H9 (cell line): ENCODE results near the gene PDZD7. TPM values are rescaled to one million over a fixed set of nuclear protein-coding genes. Genes with fewer than 3 reads are reported as not detected.

Experiments used
- DNase-seq: peaks from one replicate; pipeline ENCODE4 v3.0.0-alpha.2; 2017
- H2AFZ ChIP-seq: one replicate; pipeline ENCODE4 v1.6.1; 2013; ENCODE audit warnings: mild to moderate bottlenecking, low read length, control low read depth, moderate library complexity
- H2AK5ac ChIP-seq: 2 replicates; pipeline ENCODE4 v1.6.1; 2013; ENCODE audit warnings: low read length, control low read depth, mixed read lengths; ENCODE audit not compliant: insufficient read length
- H2BK120ac ChIP-seq: one replicate; pipeline ENCODE4 v1.6.1; 2013; ENCODE audit warnings: low read depth, mild to moderate bottlenecking, low read length, control low read depth, inconsistent platforms; ENCODE audit not compliant: poor library complexity, severe bottlenecking
- H2BK12ac ChIP-seq: 2 replicates; pipeline ENCODE4 v1.6.1; 2013; ENCODE audit warnings: low read length, control low read depth, mixed read lengths, low read depth; ENCODE audit not compliant: insufficient read length
- H2BK15ac ChIP-seq: 2 replicates; pipeline ENCODE4 v1.6.1; 2013; ENCODE audit warnings: low read depth, low read length, control low read depth
- H2BK20ac ChIP-seq: one replicate; pipeline ENCODE4 v1.6.1; 2013; ENCODE audit warnings: low read depth, mild to moderate bottlenecking, low read length, control low read depth, inconsistent platforms; ENCODE audit not compliant: poor library complexity, severe bottlenecking
- H2BK5ac ChIP-seq: 2 replicates; pipeline ENCODE4 v1.6.1; 2013; ENCODE audit warnings: low read length, control low read depth, mixed read lengths; ENCODE audit not compliant: insufficient read length
- H3K14ac ChIP-seq: 2 replicates; pipeline ENCODE4 v1.6.1; 2013; ENCODE audit warnings: low read length, control low read depth; ENCODE audit not compliant: insufficient read depth
- H3K18ac ChIP-seq: 2 replicates; pipeline ENCODE4 v1.6.1; 2013; ENCODE audit warnings: low read depth, mild to moderate bottlenecking, mixed read lengths, low read length, control low read depth; ENCODE audit not compliant: insufficient read length
- H3K23ac ChIP-seq: 2 replicates; pipeline ENCODE4 v1.6.1; 2013; ENCODE audit warnings: low read length, control low read depth, mixed read lengths, low read depth; ENCODE audit not compliant: insufficient read length
- H3K23me2 ChIP-seq: 2 replicates; pipeline ENCODE4 v1.6.1; 2013; ENCODE audit warnings: low read depth, mild to moderate bottlenecking, mixed read lengths, low read length, control low read depth; ENCODE audit not compliant: insufficient read length, poor library complexity, severe bottlenecking
- H3K27ac ChIP-seq: 2 replicates; pipeline ENCODE4 v1.5.1; 2013; ENCODE audit warnings: low read length, control low read depth, mixed read lengths, low read depth; ENCODE audit not compliant: insufficient read length
- H3K27me3 ChIP-seq: 2 replicates; pipeline ENCODE4 v1.6.1; 2013; ENCODE audit warnings: low read length, control low read depth, inconsistent platforms; ENCODE audit not compliant: insufficient read depth
- H3K4ac ChIP-seq: 2 replicates; pipeline ENCODE4 v1.6.1; 2013; ENCODE audit warnings: low read depth, mild to moderate bottlenecking, control low read depth, inconsistent platforms, low read length, moderate library complexity
- H3K4me1 ChIP-seq: 2 replicates; pipeline ENCODE4 v1.6.1; 2013; ENCODE audit warnings: low read length, control low read depth, inconsistent platforms; ENCODE audit not compliant: insufficient read depth
- H3K4me2 ChIP-seq: 2 replicates; pipeline ENCODE4 v1.6.1; 2013; ENCODE audit warnings: low read length, control low read depth, mixed read lengths; ENCODE audit not compliant: insufficient read length, insufficient read depth
- H3K56ac ChIP-seq: 2 replicates; pipeline ENCODE4 v1.6.1; 2013; ENCODE audit warnings: low read depth, mild to moderate bottlenecking, mixed read lengths, low read length, control low read depth; ENCODE audit not compliant: insufficient read length
- H3K79me1 ChIP-seq: 2 replicates; pipeline ENCODE4 v1.6.1; 2013; ENCODE audit warnings: low read depth, mild to moderate bottlenecking, moderate library complexity, low read length, control low read depth, inconsistent platforms; ENCODE audit not compliant: insufficient read depth, poor library complexity, severe bottlenecking
- H3K79me2 ChIP-seq: 2 replicates; pipeline ENCODE4 v1.6.1; 2013; ENCODE audit warnings: low read length, control low read depth, inconsistent platforms; ENCODE audit not compliant: insufficient read depth
- H3K9ac ChIP-seq: 2 replicates; pipeline ENCODE4 v1.6.1; 2013; ENCODE audit warnings: low read length, control low read depth, mixed read lengths; ENCODE audit not compliant: insufficient read length; ENCODE audit errors: extremely low read depth
- H3K9me3 ChIP-seq: one replicate; pipeline ENCODE4 v1.6.1; 2013; ENCODE audit warnings: low read depth, low read length, inconsistent platforms; ENCODE audit not compliant: control insufficient read depth
- H3T11ph ChIP-seq: one replicate; pipeline ENCODE4 v1.6.1; 2013; ENCODE audit warnings: mild to moderate bottlenecking, low read length, control low read depth, inconsistent platforms
- H4K20me1 ChIP-seq: one replicate; pipeline ENCODE4 v1.6.1; 2013; ENCODE audit not compliant: control insufficient read depth, insufficient read length, insufficient read depth
- H4K5ac ChIP-seq: 2 replicates; pipeline ENCODE4 v1.6.1; 2013; ENCODE audit warnings: low read depth, mild to moderate bottlenecking, mixed read lengths, low read length, control low read depth; ENCODE audit not compliant: insufficient read length
- H4K8ac ChIP-seq: replicated peaks from 2 replicates; pipeline ENCODE4 v1.6.1; 2013; ENCODE audit warnings: low read length, control low read depth, mixed read lengths, low read depth; ENCODE audit not compliant: insufficient read length
- H4K91ac ChIP-seq: 2 replicates; pipeline ENCODE4 v1.6.1; 2013; ENCODE audit warnings: low read depth, mild to moderate bottlenecking, moderate library complexity, mixed read lengths, low read length, control low read depth; ENCODE audit not compliant: insufficient read length
- H3K27ac Mint-ChIP-seq, 3 experiments: 2 replicates in 2 of 3; 3 replicates in 1 of 3; pipeline ENCODE4 v1.8.0; 2020 to 2021; ENCODE audit warnings: mixed read lengths in 3 of 3, mild to moderate bottlenecking in 1 of 3, moderate library complexity in 1 of 3
- H3K27me3 Mint-ChIP-seq: 2 replicates; pipeline ENCODE4 v1.8.0; 2021; ENCODE audit warnings: low read depth, mild to moderate bottlenecking, moderate library complexity, mixed read lengths
- H3K36me3 Mint-ChIP-seq, 3 experiments: 2 replicates in 2 of 3; 3 replicates in 1 of 3; pipeline ENCODE4 v1.8.0; 2020 to 2021; ENCODE audit warnings: low read depth in 3 of 3, mixed read lengths in 3 of 3; ENCODE audit not compliant: insufficient read depth in 1 of 3
- H3K4me1 Mint-ChIP-seq, 2 experiments: 2 replicates each; pipeline ENCODE4 v1.8.0; 2020; ENCODE audit warnings: mixed read lengths in 2 of 2
- H3K4me3 Mint-ChIP-seq, 2 experiments: 2 replicates in 1 of 2; 3 replicates in 1 of 2; pipeline ENCODE4 v1.8.0; 2020 to 2021; ENCODE audit warnings: mild to moderate bottlenecking in 2 of 2, mixed read lengths in 2 of 2, moderate library complexity in 1 of 2
- H3K9me3 Mint-ChIP-seq, 2 experiments: 2 replicates in 1 of 2; 3 replicates in 1 of 2; pipeline ENCODE4 v1.8.0; 2020; ENCODE audit warnings: mild to moderate bottlenecking in 2 of 2, mixed read lengths in 2 of 2, moderate library complexity in 1 of 2
- WGBS: extraction: QIAGEN DNeasy Blood & Tissue Kit; methylation state at CpG from one replicate; pipeline ENCODE4 v1.1.7; 2013; ENCODE audit warnings: missing lambda C conversion rate, low lambda C conversion rate, mixed read lengths; ENCODE audit not compliant: insufficient read length; ENCODE audit errors: extremely low coverage; 5-methylcytosine and 5-hydroxymethylcytosine counted together
- total RNA-seq: library from RNA; stranded (reverse); gene quantifications from 2 replicates; pipeline ENCODE4 v1.2.1, GENCODE V29; 2021
- TF ChIP-seq, protein P1 (sequence below): fragments of 200-600 bp; sonication (generic); conservative IDR thresholded peaks from 3 replicates; pipeline ENCODE4 v1.8.0; 2021; ENCODE audit warnings: antibody characterized with exemption, mild to moderate bottlenecking

The PDZD7 gene
- total RNA-seq, 1 experiment from 2014 or later, result 2.0 TPM

GRCh38 chr10:101020427-101021075, 10.4 kb downstream of the PDZD7 start:
- no peak overlapping the region for H2AFZ ChIP-seq
- peaks cover 65% of the 10 kb centered on the region for H3K27me3 Mint-ChIP-seq

More at GRCh38 chr10:101020427-101021075, 10.4 kb downstream of the PDZD7 start:
- Mint-ChIP-seq H3K36me3 (no peaks in the 10 kb centered on the region), H3K27ac (no peak overlapping the region), H3K9me3 (no peaks in the 10 kb centered on the region), H3K4me3 (no peak overlapping the region), H3K4me1 (peaks cover 10 to 19% of the 10 kb centered on the region in 2 experiments)
- no CpG with 5 or more reads among the region's 10 CpGs for WGBS
- no peak overlapping the region for H3T11ph ChIP-seq
- H3K56ac ChIP-seq, result no peak overlapping the region
- H4K8ac ChIP-seq, result no peak overlapping the region
- TF ChIP-seq, protein P1, sequence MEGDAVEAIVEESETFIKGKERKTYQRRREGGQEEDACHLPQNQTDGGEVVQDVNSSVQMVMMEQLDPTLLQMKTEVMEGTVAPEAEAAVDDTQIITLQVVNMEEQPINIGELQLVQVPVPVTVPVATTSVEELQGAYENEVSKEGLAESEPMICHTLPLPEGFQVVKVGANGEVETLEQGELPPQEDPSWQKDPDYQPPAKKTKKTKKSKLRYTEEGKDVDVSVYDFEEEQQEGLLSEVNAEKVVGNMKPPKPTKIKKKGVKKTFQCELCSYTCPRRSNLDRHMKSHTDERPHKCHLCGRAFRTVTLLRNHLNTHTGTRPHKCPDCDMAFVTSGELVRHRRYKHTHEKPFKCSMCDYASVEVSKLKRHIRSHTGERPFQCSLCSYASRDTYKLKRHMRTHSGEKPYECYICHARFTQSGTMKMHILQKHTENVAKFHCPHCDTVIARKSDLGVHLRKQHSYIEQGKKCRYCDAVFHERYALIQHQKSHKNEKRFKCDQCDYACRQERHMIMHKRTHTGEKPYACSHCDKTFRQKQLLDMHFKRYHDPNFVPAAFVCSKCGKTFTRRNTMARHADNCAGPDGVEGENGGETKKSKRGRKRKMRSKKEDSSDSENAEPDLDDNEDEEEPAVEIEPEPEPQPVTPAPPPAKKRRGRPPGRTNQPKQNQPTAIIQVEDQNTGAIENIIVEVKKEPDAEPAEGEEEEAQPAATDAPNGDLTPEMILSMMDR, result no peak
- no peak overlapping the region for H2BK12ac ChIP-seq
- H3K27ac ChIP-seq, result no peak overlapping the region
- H2BK5ac ChIP-seq, result no peak overlapping the region
- no peak overlapping the region for H3K4ac ChIP-seq
- H2BK120ac ChIP-seq, result no peak overlapping the region
- H2BK15ac ChIP-seq, result no peak overlapping the region
- peaks cover 17% of the 10 kb centered on the region; the same call in 1 of the 2 replicates for H3K27me3 ChIP-seq
- no peaks in the 10 kb centered on the region for H3K9me3 ChIP-seq
- no peak overlapping the region for H3K9ac ChIP-seq
- no peak for DNase-seq
- no peak overlapping the region for H2BK20ac ChIP-seq
- no peaks in the 10 kb centered on the region for H4K20me1 ChIP-seq
- no peak overlapping the region for H3K18ac ChIP-seq
- no peak overlapping the region for H3K4me2 ChIP-seq
- H3K14ac ChIP-seq, result no peak overlapping the region
- no peaks in the 10 kb centered on the region for H3K79me1 ChIP-seq
- H3K23ac ChIP-seq, result no peak overlapping the region
- H4K91ac ChIP-seq, result no peak overlapping the region
- H3K4me1 ChIP-seq, result no peaks in the 10 kb centered on the region
- H3K79me2 ChIP-seq, result no peaks in the 10 kb centered on the region
- H3K23me2 ChIP-seq, result peaks cover 10% of the 10 kb centered on the region
- H2AK5ac ChIP-seq, result no peak overlapping the region
- H4K5ac ChIP-seq, result no peak overlapping the region
